Gastroesophageal sphincter (tissue), 4 donors: ENCODE data around the gene CGNL1. TPM values are rescaled to one million over a fixed set of nuclear protein-coding genes. Genes with fewer than 3 reads are reported as not detected.

Source experiments
- ATAC-seq: fragments of 150-250 bp; one replicate; pipeline ENCODE4 v1.9.1; 2016; ENCODE audit warnings: mild to moderate bottlenecking, moderate library complexity
- H3K27ac ChIP-seq, 4 donors: fragments of 200-600 bp; sonication (generic) in 3 of 4; 1 replicate in 3 of 4; 2 replicates in 1 of 4; pipeline ENCODE4 v1.5.1; 2016 to 2019
- H3K27me3 ChIP-seq: fragments of 200-600 bp; sonication (generic); one replicate; pipeline ENCODE4 v1.5.1; 2019
- H3K36me3 ChIP-seq, 2 donors: fragments of 200-600 bp; sonication (generic); one replicate each; pipeline ENCODE4 v1.5.1; 2019; ENCODE audit warnings: control low read depth in 1 of 2
- H3K4me1 ChIP-seq, 3 donors: fragments of 200-600 bp; sonication (generic); 1 replicate in 2 of 3; 2 replicates in 1 of 3; pipeline ENCODE4 v1.5.1; 2016 to 2019; ENCODE audit warnings: control low read depth in 2 of 3
- H3K4me3 ChIP-seq, 2 donors: fragments of 200-600 bp; sonication (generic); one replicate each; pipeline ENCODE4 v1.5.1; 2019; ENCODE audit warnings: mild to moderate bottlenecking in 1 of 2, moderate library complexity in 1 of 2
- H3K9me3 ChIP-seq, 3 donors: fragments of 200-600 bp; sonication (generic); one replicate each; pipeline ENCODE4 v1.5.1; 2017 to 2019; ENCODE audit warnings: control low read depth in 2 of 3
- EP300 ChIP-seq: sonication (generic); formaldehyde crosslinking; IDR thresholded peaks from one replicate; pipeline ENCODE4 v1.6.1; 2017; ENCODE audit warnings: antibody characterized with exemption, mild to moderate bottlenecking
- POLR2A ChIP-seq, 2 donors: fragments of 450-650 bp; IDR thresholded peaks; one replicate each; pipeline ENCODE4 v1.6.1; 2017; ENCODE audit warnings: antibody characterized with exemption in 2 of 2, mild to moderate bottlenecking in 2 of 2, moderate library complexity in 1 of 2
- POLR2AphosphoS5 ChIP-seq: sonication (generic); formaldehyde crosslinking; IDR thresholded peaks from one replicate; pipeline ENCODE4 v1.6.1; 2017; ENCODE audit warnings: antibody characterized with exemption
- WGBS, 2 donors: methylation state at CpG; one replicate each; pipeline ENCODE4 v1.1.5; 2018; ENCODE audit warnings: low coverage in 1 of 2; 5-methylcytosine and 5-hydroxymethylcytosine counted together
- total RNA-seq, 4 donors: library from RNA; depleted of rRNA; stranded (reverse); fragments of >200 nt; gene quantifications; one replicate each; pipeline ENCODE4 v1.1.0, GENCODE V29; 2016
- TF ChIP-seq, protein P1 (sequence below), 4 experiments: fragments of 200-600 bp in 2 of 4; fragments of 450-650 bp in 2 of 4; sonication (generic) in 1 of 4; IDR thresholded peaks; one replicate each; pipeline ENCODE4 v1.5.1; 2017 to 2019; ENCODE audit warnings: antibody characterized with exemption in 4 of 4, mild to moderate bottlenecking in 2 of 4, moderate library complexity in 2 of 4

CGNL1 gene
- total RNA-seq, 4 donors from 2014 or later, result 8.5 to 36.4 (median 16.7) TPM

DNA sequence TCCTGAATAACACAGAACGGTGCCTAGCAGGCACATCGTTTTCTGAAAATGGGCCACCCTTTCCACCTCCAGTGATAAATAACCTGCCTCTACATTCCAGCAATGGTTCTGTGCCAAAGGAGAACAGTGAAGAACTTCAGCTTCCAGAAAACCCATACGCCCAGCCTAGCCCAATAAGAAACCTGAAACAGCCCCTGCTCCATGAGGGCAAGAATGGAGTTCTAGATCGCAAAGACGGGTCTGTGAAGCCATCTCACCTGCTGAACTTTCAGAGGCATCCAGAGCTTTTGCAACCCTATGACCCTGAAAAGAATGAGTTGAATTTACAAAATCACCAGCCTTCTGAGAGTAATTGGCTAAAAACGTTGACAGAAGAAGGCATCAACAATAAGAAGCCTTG lies 61.9 kb downstream of the CGNL1 start:
- peaks cover 0 to 4% (median 0%) of the 10 kb centered on the region in 3 donors for H3K4me1 ChIP-seq
- H3K27ac ChIP-seq, result no peak overlapping the region
- WGBS, 2 donors, result 83 to 100% methylated on average over 2 to 3 of the region's 6 CpGs
- H3K27me3 ChIP-seq, result no peaks in the 10 kb centered on the region
- H3K4me3 ChIP-seq, result no peak overlapping the region
- peaks cover 0 to 17% of the 10 kb centered on the region in 2 donors for H3K36me3 ChIP-seq
- TF ChIP-seq POLR2A (IDR thresholded peaks at IDR 0.05) (no peak), POLR2AphosphoS5 (no peak), EP300 (no peak)
- TF ChIP-seq, protein P1, sequence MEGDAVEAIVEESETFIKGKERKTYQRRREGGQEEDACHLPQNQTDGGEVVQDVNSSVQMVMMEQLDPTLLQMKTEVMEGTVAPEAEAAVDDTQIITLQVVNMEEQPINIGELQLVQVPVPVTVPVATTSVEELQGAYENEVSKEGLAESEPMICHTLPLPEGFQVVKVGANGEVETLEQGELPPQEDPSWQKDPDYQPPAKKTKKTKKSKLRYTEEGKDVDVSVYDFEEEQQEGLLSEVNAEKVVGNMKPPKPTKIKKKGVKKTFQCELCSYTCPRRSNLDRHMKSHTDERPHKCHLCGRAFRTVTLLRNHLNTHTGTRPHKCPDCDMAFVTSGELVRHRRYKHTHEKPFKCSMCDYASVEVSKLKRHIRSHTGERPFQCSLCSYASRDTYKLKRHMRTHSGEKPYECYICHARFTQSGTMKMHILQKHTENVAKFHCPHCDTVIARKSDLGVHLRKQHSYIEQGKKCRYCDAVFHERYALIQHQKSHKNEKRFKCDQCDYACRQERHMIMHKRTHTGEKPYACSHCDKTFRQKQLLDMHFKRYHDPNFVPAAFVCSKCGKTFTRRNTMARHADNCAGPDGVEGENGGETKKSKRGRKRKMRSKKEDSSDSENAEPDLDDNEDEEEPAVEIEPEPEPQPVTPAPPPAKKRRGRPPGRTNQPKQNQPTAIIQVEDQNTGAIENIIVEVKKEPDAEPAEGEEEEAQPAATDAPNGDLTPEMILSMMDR (IDR thresholded peaks at IDR 0.05), result no peak
- H3K9me3 ChIP-seq, result no peaks in the 10 kb centered on the region
- ATAC-seq, result no peak

DNA sequence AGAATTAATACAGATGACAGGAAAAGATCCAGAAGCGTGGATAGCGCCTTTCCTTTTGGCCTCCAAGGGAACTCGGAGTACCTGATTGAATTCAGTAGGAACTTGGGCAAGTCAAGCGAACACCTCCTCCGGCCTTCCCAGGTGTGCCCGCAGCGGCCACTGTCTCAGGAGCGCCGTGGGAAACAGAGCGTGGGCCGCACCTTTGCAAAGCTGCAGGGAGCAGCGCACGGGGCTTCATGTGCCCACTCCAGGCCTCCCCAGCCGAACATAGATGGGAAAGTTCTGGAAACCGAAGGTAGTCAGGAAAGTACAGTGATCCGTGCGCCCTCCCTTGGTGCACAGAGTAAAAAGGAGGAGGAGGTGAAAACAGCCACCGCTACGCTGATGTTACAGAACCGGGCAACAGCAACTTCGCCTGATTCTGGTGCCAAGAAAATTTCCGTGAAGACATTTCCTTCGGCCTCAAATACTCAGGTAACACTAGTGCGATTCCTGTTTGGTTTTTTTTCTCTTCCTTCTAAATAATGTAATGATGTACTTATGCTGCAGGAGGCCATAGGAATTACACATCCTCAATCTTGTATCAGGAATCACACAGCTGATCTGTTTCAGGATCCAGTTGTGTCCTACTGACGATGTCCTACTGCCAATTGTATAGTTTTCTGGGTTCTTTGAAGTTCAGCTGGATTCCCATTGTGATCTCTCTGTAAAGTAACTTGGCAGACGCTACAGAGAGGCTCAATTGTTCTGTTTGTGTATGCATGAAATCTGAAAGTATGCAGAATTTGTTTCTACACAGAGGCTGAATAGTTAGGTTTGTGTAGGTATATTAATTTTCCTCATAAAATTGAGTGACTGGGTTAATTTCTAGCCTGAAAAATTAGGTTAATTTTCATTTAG lies 63.1 kb downstream of the CGNL1 start:
- no peaks in the 10 kb centered on the region for H3K9me3 ChIP-seq
- H3K36me3 ChIP-seq, result peaks cover 0 to 22% of the 10 kb centered on the region in 2 donors
- peaks cover 0 to 4% (median 0%) of the 10 kb centered on the region in 3 donors for H3K4me1 ChIP-seq
- TF ChIP-seq POLR2A (IDR thresholded peaks at IDR 0.05), result no peak
- TF ChIP-seq EP300, result no peak
- no peak for TF ChIP-seq POLR2AphosphoS5
- TF ChIP-seq, protein P1 (IDR thresholded peaks at IDR 0.05), result no peak
- 87 to 97% methylated on average over 9 to 19 of the region's 26 CpGs for WGBS, 2 donors
- no peak overlapping the region for H3K4me3 ChIP-seq
- H3K27ac ChIP-seq, result no peak overlapping the region
- no peak for ATAC-seq
- H3K27me3 ChIP-seq, result no peaks in the 10 kb centered on the region

DNA sequence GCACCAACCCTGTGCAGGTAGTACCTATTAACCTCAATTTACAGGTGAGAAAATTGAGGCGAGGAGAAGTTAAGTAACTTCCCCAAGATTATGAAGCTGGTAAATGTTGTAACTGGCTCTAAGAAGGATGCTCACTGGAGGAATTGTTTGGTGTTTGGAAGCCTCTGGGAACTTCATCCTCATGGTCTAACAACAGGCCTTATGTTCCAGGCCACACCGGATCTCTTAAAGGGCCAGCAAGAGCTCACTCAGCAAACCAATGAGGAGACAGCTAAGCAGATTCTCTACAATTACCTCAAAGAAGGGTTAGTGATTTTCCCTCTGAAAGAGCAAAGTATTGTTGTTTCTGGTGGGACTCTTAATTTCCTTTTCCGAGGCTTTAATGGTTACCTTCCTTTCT lies 63.9 kb downstream of the CGNL1 start:
- peaks cover 0 to 22% of the 10 kb centered on the region in 2 donors for H3K36me3 ChIP-seq
- TF ChIP-seq, protein P1 (IDR thresholded peaks at IDR 0.05), result no peak
- TF ChIP-seq EP300 (no peak), POLR2AphosphoS5 (no peak), POLR2A (IDR thresholded peaks at IDR 0.05) (no peak)
- H3K9me3 ChIP-seq, result no peaks in the 10 kb centered on the region
- ATAC-seq, result no peak
- H3K27me3 ChIP-seq, result no peaks in the 10 kb centered on the region
- WGBS, 2 donors, result 88 to 92% methylated on average over 2 to 3 of the region's 3 CpGs
- H3K4me1 ChIP-seq, result peaks cover 0 to 8% (median 0%) of the 10 kb centered on the region in 3 donors
- H3K27ac ChIP-seq, result no peak overlapping the region
- H3K4me3 ChIP-seq, result no peak overlapping the region

DNA sequence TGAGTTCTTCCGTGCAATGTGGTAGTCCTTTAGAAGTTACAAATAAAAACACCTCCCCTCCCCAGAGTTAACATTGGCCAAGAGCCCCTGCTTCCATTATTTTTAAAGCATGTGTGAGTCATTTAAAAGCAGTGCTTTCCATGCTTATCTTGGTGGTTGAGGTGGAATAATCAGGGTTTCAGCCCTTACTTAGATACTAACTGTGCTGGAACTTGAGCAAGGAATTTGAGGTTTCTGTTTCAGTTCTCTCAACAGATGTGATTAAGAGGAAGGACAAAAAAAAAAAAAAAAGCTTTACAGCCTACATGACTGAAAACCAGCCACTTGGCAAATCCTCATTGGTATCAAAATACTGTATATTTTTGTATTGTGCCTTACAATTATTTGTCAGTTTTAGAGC lies 64.5 kb downstream of the CGNL1 start:
- H3K4me3 ChIP-seq, result no peak overlapping the region
- ATAC-seq, result no peak
- peaks cover 0 to 22% of the 10 kb centered on the region in 2 donors for H3K36me3 ChIP-seq
- 0 to 22% methylated on average over 1 of the region's 1 CpG for WGBS, 2 donors
- TF ChIP-seq EP300 (no peak), POLR2A (IDR thresholded peaks at IDR 0.05) (no peak), POLR2AphosphoS5 (no peak)
- TF ChIP-seq, protein P1 (IDR thresholded peaks at IDR 0.05), result no peak
- no peaks in the 10 kb centered on the region for H3K27me3 ChIP-seq
- no peak overlapping the region for H3K27ac ChIP-seq
- peaks cover 0 to 14% (median 0%) of the 10 kb centered on the region in 3 donors for H3K4me1 ChIP-seq
- H3K9me3 ChIP-seq, result no peaks in the 10 kb centered on the region

DNA sequence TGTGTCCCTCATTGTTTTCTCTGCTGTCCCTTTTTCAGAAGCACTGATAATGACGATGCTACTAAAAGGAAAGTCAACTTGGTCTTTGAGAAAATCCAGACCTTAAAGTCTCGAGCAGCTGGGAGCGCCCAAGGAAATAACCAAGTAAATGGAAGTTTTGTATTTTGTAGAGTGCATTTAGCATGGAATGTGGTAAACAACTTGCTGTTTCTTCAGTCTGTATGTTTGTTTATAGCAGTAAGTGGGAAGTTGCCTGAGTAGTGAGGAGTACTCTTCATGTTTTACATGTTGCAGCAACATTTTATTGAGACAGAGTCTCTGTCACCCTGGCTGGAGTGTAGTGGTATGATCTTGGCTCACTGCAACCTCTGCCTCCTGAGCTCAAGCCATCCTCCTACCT lies 66.0 kb downstream of the CGNL1 start:
- no peaks in the 10 kb centered on the region for H3K27me3 ChIP-seq
- peaks cover 0 to 22% of the 10 kb centered on the region in 2 donors for H3K36me3 ChIP-seq
- no peak for ATAC-seq
- no peaks in the 10 kb centered on the region for H3K9me3 ChIP-seq
- peaks cover 0 to 14% (median 0%) of the 10 kb centered on the region in 3 donors for H3K4me1 ChIP-seq
- no peak for TF ChIP-seq POLR2AphosphoS5
- TF ChIP-seq EP300, result no peak
- no peak for TF ChIP-seq POLR2A (IDR thresholded peaks at IDR 0.05)
- TF ChIP-seq, protein P1 (IDR thresholded peaks at IDR 0.05), result no peak
- no peak overlapping the region for H3K4me3 ChIP-seq
- H3K27ac ChIP-seq, result no peak overlapping the region
- WGBS, 2 donors, result 86 to 100% methylated on average over 1 to 3 of the region's 3 CpGs
